Loucy (cell line): ENCODE results near the gene FBN1.

Experiments
- CTCF ChIP-seq: fragments of 200-600 bp; sonication (generic); conservative IDR thresholded peaks from 2 replicates; pipeline ENCODE4 v1.5.1; 2014; ENCODE audit warnings: mild to moderate bottlenecking, antibody characterized with exemption, low read length
- EZH2phosphoT487 ChIP-seq: fragments of 200-600 bp; IDR thresholded peaks from 2 replicates; pipeline ENCODE4 v1.6.1; 2018; ENCODE audit warnings: antibody characterized with exemption, mild to moderate bottlenecking, moderate library complexity, borderline replicate concordance

- TF ChIP-seq CTCF (no peak), EZH2phosphoT487 (no peak)
Measured at GRCh38 chr15:48636511-48636910, 9.0 kb downstream of the FBN1 start.
